Spinal cord (tissue), 10 donors: ENCODE measurements around the gene UPK3B. TPM values are rescaled to one million over a fixed set of nuclear protein-coding genes. Genes with fewer than 3 reads are reported as not detected.
"Not testable (repeated sequence)": the region's sequence is repeated elsewhere in the genome, so short reads cannot be mapped to it uniquely, and the experiment has no call there.

Experiments used
- DNase-seq, 6 donors: peaks; one replicate each; pipeline versions ENCODE4 v3.0.0 to v3.0.0-alpha.2; 2013 to 2015; ENCODE audit warnings: low spot score in 6 of 6, low read depth in 4 of 6
- H3K27ac ChIP-seq: one replicate; pipeline ENCODE4 v1.5.1; 2013; ENCODE audit warnings: low read depth, low read length, control low read depth
- H3K27me3 ChIP-seq: one replicate; pipeline ENCODE4 v1.6.1; 2013; ENCODE audit warnings: low read length; ENCODE audit not compliant: control insufficient read depth, insufficient read depth
- H3K36me3 ChIP-seq: one replicate; pipeline ENCODE4 v1.6.1; 2013; ENCODE audit warnings: low read length; ENCODE audit not compliant: control insufficient read depth, insufficient read depth
- H3K4me1 ChIP-seq: one replicate; pipeline ENCODE4 v1.6.1; 2013; ENCODE audit warnings: low read length; ENCODE audit not compliant: control insufficient read depth, insufficient read depth
- H3K4me3 ChIP-seq: one replicate; pipeline ENCODE4 v1.5.1; 2013; ENCODE audit warnings: low read depth, low read length, control low read depth
- H3K9me3 ChIP-seq: one replicate; pipeline ENCODE4 v1.6.1; 2013; ENCODE audit warnings: low read length; ENCODE audit not compliant: control insufficient read depth, insufficient read depth
- WGBS: methylation state at CpG from one replicate; pipeline ENCODE4 v1.1.5; 2013; ENCODE audit warnings: missing lambda C conversion rate; ENCODE audit not compliant: insufficient coverage; 5-methylcytosine and 5-hydroxymethylcytosine counted together
- polyA plus RNA-seq, 2 donors: library from polyadenylated mRNA; unstranded; fragments of 120-200 nt; gene quantifications; one replicate each; pipeline ENCODE4 v1.2.1, GENCODE V29; 2013; ENCODE audit not compliant: insufficient read length in 2 of 2
- total RNA-seq, 2 donors: library from RNA; depleted of rRNA in 1 of 2; stranded (reverse); fragments of 120-200 nt in 1 of 2; fragments of >200 nt in 1 of 2; gene quantifications; one replicate each; pipeline versions ENCODE4 v1.2.3 to v1.2.4, GENCODE V29; 2013 to 2014
- donor health status: healthy.

UPK3B gene
- total and polyA plus RNA-seq, 4 donors: 0.25 to 1.3 (median 0.97) TPM

DNA sequence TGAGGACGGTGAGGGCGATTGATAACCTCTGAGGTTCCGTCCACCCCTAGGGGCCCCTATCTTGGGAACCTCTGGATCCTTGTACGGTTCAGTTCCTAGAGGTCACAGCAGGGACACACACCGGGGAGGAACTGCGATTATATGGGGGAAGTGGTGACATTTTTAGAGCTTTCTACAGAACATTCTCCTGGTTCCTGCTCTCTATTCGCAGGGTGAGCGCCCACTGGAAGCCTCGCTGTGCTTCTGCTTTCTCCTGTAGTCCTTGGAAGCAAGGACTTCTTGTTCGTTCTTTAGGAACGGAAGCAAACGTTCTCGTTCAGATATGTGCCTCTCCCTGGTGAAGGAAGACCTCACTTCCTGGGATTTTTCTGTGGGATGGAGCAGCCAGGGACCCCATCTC is 22.4 kb upstream of the UPK3B start:
- H3K9me3 ChIP-seq, H3K4me1 ChIP-seq, H3K27me3 ChIP-seq, H3K27ac ChIP-seq, H3K4me3 ChIP-seq, DNase-seq: not testable (repeated sequence)
- WGBS: no CpG with 5 or more reads among the region's 13 CpGs
- H3K36me3 ChIP-seq: peaks cover 12% of the 10 kb centered on the region

DNA sequence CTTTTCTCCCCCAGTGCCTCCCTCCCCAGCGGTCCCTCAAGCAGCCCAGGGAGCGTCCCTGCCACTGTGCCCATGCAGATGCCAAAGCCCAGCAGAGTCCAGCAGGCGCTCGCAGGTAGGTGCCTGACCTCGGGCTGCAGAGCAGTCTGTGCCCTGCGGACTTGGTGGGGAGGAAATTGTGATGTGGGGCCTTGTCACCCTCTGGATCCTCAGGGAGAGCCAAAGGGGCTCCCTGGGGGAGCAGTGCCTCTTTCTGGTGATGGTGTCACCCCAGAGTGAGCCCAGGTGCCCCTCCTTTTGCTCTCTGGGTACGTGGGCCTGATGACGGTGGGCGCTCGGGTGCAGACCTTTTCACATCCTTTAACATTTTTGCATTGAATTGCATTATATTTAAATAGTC is 18.2 kb upstream of the UPK3B start:
- H3K4me3 ChIP-seq, DNase-seq, H3K27me3 ChIP-seq, H3K9me3 ChIP-seq, H3K36me3 ChIP-seq, H3K27ac ChIP-seq, H3K4me1 ChIP-seq: not testable (repeated sequence)
- no CpG with 5 or more reads among the region's 10 CpGs for WGBS

DNA sequence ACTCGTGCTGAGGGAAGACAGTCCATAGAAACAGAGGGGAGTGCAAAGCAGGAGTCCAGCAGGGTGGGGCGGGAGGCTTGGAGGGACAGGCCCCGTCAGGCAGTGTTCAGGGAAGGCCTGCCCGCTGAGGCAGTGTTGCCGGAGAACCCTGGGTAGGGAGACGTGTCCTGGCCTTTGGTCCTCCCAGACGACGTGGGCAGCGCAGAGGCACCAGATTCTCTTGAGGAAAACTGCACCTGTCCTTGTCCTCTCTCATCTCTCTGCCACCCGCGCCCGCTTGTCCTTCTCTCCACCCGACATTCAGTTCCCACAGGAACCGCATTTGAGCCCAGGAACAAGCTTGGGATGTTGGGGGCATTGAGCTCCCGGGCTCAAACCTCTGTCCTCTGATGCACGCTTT is 14.6 kb upstream of the UPK3B start:
- not testable (repeated sequence) for H3K9me3 ChIP-seq, H3K27ac ChIP-seq, H3K36me3 ChIP-seq, DNase-seq, H3K27me3 ChIP-seq, H3K4me1 ChIP-seq, H3K4me3 ChIP-seq
- WGBS: no CpG with 5 or more reads among the region's 16 CpGs

DNA sequence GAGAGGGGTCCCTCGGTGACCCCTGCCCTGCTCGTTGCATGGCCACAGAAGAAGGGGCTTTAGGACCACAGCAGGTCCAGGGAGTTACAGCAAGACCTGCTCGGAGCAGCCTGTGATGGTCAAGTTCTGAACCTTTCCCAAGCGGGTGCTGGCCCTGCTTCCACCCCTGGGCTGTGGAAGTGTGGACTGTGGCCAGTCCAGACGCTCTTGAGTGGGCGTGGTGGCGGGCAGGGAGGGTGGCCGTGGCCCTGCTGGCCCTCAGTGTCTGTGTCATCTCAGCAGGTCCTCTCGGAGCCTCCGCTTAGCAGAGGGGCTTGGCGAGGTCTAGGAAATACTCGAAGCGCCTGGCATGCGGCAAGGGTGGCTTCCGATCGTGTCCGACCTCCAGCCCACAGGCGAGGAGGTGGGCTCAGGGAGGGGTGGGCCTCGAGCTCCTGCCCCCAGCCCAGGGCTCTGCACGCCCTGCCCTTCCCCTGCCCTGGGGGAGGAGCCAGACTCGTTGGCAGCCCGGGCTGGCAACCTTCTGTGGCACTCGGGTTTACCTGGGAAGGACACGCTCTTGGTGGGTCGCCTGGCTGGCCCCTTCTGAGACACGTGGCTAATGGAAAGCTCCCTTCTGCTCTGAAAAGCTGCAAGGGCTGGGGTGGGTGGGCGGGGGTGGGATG is 12.3 kb upstream of the UPK3B start:
- not testable (repeated sequence) for H3K27ac ChIP-seq, H3K27me3 ChIP-seq, H3K9me3 ChIP-seq, DNase-seq, H3K4me3 ChIP-seq, H3K4me1 ChIP-seq
- H3K36me3 ChIP-seq: peaks cover 17% of the 10 kb centered on the region
- WGBS: 100% methylated on average over 2 of the region's 27 CpGs

- WGBS: no CpG with 5 or more reads among the region's 10 CpGs
- peaks cover 19% of the 10 kb centered on the region for H3K36me3 ChIP-seq
- not testable (repeated sequence) for H3K9me3 ChIP-seq, H3K27me3 ChIP-seq, H3K4me1 ChIP-seq, DNase-seq, H3K27ac ChIP-seq, H3K4me3 ChIP-seq
Observed at GRCh38 chr7:76498583-76499200, 11.7 kb upstream of the UPK3B start.

GRCh38 chr7:76499201-76499923 is 11.0 kb upstream of the UPK3B start:
- H3K4me3 ChIP-seq, H3K27me3 ChIP-seq, H3K9me3 ChIP-seq, DNase-seq, H3K4me1 ChIP-seq, H3K27ac ChIP-seq: not testable (repeated sequence)
- H3K36me3 ChIP-seq: peaks cover 19% of the 10 kb centered on the region
- WGBS: 40% methylated on average over 1 of the region's 28 CpGs

DNA sequence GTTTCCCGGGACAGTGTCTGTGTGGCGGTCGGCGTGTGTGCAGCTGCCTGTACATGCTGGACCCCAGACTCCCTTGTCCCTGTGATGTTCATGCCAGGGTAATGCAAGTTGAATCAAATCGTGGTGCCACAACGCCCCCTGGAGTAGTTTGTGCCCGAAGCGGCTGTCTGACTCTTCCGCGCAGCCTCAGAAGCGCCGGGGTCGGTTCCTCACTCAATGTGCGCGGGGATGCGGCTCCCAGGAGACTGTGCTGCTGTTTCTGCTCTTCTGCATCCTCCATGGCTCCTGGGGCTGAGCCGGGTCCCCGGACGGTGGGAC is 10.5 kb upstream of the UPK3B start:
- H3K36me3 ChIP-seq: peaks cover 22% of the 10 kb centered on the region
- DNase-seq, H3K27ac ChIP-seq, H3K4me1 ChIP-seq, H3K4me3 ChIP-seq, H3K27me3 ChIP-seq, H3K9me3 ChIP-seq: not testable (repeated sequence)
- no CpG with 5 or more reads among the region's 19 CpGs for WGBS

DNA sequence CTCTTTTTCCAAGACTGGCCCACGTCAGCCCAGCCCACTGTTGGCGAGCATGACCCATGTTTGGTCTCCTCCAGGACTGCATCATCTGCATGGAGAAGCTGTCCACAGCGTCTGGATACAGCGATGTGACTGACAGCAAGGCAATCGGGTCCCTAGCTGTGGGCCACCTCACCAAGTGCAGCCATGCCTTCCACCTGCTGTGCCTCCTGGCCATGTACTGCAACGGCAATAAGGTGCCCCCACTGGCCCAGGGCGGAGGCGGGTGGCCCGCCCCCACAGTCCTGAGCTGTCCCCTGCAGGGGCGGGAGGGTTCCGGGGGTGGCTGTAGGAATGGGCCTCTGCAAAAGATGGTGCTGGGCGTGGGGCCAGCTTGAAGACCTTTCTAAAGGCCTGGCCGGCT is 8.1 kb upstream of the UPK3B start:
- not testable (repeated sequence) for H3K27ac ChIP-seq, H3K9me3 ChIP-seq, H3K4me1 ChIP-seq, H3K27me3 ChIP-seq, DNase-seq, H3K4me3 ChIP-seq
- WGBS: 83% methylated on average over 4 of the region's 13 CpGs
- peaks cover 33% of the 10 kb centered on the region for H3K36me3 ChIP-seq

DNA sequence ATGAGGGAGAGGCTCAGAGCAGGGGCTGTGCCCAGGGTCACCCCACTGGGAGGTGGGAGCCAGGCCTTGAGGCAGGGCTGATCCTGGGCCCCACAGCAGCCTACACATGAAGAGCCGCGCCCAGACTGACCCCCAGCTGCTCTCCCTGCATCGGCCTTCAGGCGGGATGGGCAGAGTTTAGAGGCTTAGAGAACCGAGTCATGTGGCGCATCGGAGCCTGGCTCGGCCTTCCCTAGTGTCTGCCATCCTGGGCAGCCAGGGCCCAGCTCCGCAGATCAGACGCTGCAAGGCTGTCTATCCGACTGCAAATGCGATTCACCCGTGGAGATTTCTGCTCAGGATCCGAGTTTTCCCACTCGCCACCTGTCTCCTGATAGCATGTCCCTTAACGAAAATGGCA is 7.5 kb upstream of the UPK3B start:
- H3K4me3 ChIP-seq, DNase-seq, H3K27ac ChIP-seq, H3K9me3 ChIP-seq, H3K4me1 ChIP-seq, H3K27me3 ChIP-seq: not testable (repeated sequence)
- WGBS: 90% methylated on average over 12 of the region's 16 CpGs
- H3K36me3 ChIP-seq: peaks cover 33% of the 10 kb centered on the region

GRCh38 chr7:76503244-76503643 is 7.1 kb upstream of the UPK3B start:
- H3K4me3 ChIP-seq, H3K4me1 ChIP-seq, H3K27ac ChIP-seq, H3K27me3 ChIP-seq, DNase-seq, H3K9me3 ChIP-seq: not testable (repeated sequence)
- 89% methylated on average over 4 of the region's 12 CpGs for WGBS
- peaks cover 33% of the 10 kb centered on the region for H3K36me3 ChIP-seq
